ENCODE measurements around the gene CAPN2. TPM values are rescaled to one million over a fixed set of nuclear protein-coding genes. Genes with fewer than 3 reads are reported as not detected.
"Not testable (repeated sequence)": the region's sequence is repeated elsewhere in the genome, so short reads cannot be mapped to it uniquely, and the experiment has no call there.

Gene CAPN2
- total and polyA plus RNA-seq, 10 donors: 20.5 to 106 (median 82.0) TPM

DNA sequence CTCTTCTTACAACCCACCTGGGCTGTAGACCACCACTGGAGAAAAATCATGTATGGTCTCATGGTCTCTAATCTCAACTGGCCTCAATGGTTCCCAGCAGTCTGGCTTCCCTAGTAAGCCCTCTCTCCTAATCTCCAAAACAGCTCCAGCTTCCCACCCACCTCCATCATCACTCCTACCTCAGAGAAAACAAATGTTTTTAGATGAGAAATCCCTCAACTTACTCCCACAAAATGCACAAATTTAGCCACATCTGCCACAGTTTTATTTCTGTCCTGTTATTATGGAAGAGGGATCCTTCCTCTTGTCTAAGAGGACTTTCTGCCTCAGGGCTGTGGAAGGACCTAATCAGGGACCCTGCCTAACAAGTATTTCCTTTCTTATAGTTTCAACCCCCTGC lies 101.3 kb downstream of the CAPN2 start:
- H3K9me3 ChIP-seq: no peaks in the 10 kb centered on the region
- H3K4me3 ChIP-seq: no peak overlapping the region
- peaks cover 0 to 81% (median 38%) of the 10 kb centered on the region in 6 donors for H3K36me3 ChIP-seq
- intact Hi-C loops (cut with DNase I; ENCODE audit: low total_unique reads): no loop called here
- H3K27ac ChIP-seq: no peak overlapping the region
- no peak for DNase-seq
- H3K27me3 ChIP-seq (replicated peaks in 1 of 7): no peaks in the 10 kb centered on the region
- peaks cover 0 to 18% (median 0%) of the 10 kb centered on the region in 6 donors for H3K4me1 ChIP-seq
- no peak for TF ChIP-seq POLR2AphosphoS5 (IDR thresholded peaks at IDR 0.05)
- TF ChIP-seq POLR2A (IDR thresholded peaks at IDR 0.05): no peak
- no peak for TF ChIP-seq CTCF (IDR thresholded peaks at IDR 0.05 in 8 of 11, conservative IDR thresholded peaks at IDR 0.05 in 3 of 11)

- Histone ChIP-seq H3K27ac (no peak overlapping the region), H3K27me3 (replicated peaks in 1 of 7) (no peaks in the 10 kb centered on the region), H3K4me1 (peaks cover 0 to 27% (median 0%) of the 10 kb centered on the region in 6 donors), H3K4me3 (no peak overlapping the region), H3K36me3 (peaks cover 0 to 81% (median 38%) of the 10 kb centered on the region in 6 donors), H3K9me3 (no peaks in the 10 kb centered on the region)
- intact Hi-C loops (cut with DNase I; ENCODE audit: low total_unique reads): no loop called here
- WGBS, 5 donors: 85 to 90% (median 86%) methylated on average over 4 of the region's 4 CpGs
- no peak for DNase-seq
- no peak for TF ChIP-seq POLR2A (IDR thresholded peaks at IDR 0.05)
- no peak for TF ChIP-seq CTCF (IDR thresholded peaks at IDR 0.05 in 8 of 11, conservative IDR thresholded peaks at IDR 0.05 in 3 of 11)
- no peak for TF ChIP-seq POLR2AphosphoS5 (IDR thresholded peaks at IDR 0.05)
Measured at GRCh38 chr1:223815020-223815853, 102.9 kb downstream of the CAPN2 start.

GRCh38 chr1:223815865-223816264 lies 103.5 kb downstream of the CAPN2 start:
- H3K27me3 ChIP-seq (replicated peaks in 1 of 7): no peaks in the 10 kb centered on the region
- no peak for DNase-seq
- TF ChIP-seq POLR2AphosphoS5 (IDR thresholded peaks at IDR 0.05) (no peak), POLR2A (IDR thresholded peaks at IDR 0.05) (no peak), CTCF (IDR thresholded peaks at IDR 0.05 in 8 of 11, conservative IDR thresholded peaks at IDR 0.05 in 3 of 11) (no peak)

DNA sequence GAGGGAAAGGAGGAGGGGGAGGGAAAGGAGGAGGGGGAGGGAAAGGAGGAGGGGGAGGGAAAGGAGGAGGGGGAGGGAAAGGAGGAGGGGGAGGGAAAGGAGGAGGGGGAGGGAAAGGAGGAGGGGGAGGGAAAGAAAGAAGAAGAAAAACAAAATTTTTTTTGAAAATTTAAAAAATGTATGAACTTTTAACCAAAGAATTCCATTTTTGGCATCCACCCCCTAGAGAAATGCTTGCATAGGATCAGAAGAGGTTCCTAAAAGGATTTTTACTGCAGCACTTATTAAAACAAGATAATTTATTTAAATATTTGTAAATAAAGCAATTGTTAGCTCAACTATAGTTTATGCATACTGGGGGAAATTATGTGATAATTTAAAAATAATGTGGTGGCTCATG lies 104.9 kb downstream of the CAPN2 start:
- Histone ChIP-seq H3K36me3 (peaks cover 0 to 82% (median 37%) of the 10 kb centered on the region in 6 donors), H3K4me1 (peaks cover 0 to 24% (median under 1%) of the 10 kb centered on the region in 6 donors)
- H3K9me3 ChIP-seq; intact Hi-C loops (cut with DNase I; ENCODE audit: low total_unique reads); H3K27me3 ChIP-seq (replicated peaks in 1 of 7); H3K4me3 ChIP-seq; H3K27ac ChIP-seq; DNase-seq: not testable (repeated sequence)

More at GRCh38 chr1:223815865-223816264, 103.5 kb downstream of the CAPN2 start:
- 93 to 99% (median 97%) methylated on average over 3 of the region's 3 CpGs for WGBS, 5 donors
- Histone ChIP-seq H3K36me3 (peaks cover 0 to 84% (median 39%) of the 10 kb centered on the region in 6 donors), H3K4me1 (peaks cover 0 to 28% (median 0%) of the 10 kb centered on the region in 6 donors), H3K27ac (no peak overlapping the region), H3K4me3 (no peak overlapping the region), H3K9me3 (no peaks in the 10 kb centered on the region)
- intact Hi-C loops (cut with DNase I; ENCODE audit: low total_unique reads): no loop called here

Data from spleen (tissue), 11 donors.